ENCODE measurements around the gene RTEL1.
A peak's percentile ranks its signal among the peaks of the same experiment; 100 is the strongest.
"Not testable (repeated sequence)": the region's sequence is repeated elsewhere in the genome, so short reads cannot be mapped to it uniquely, and the experiment has no call there.

Gene RTEL1

DNA sequence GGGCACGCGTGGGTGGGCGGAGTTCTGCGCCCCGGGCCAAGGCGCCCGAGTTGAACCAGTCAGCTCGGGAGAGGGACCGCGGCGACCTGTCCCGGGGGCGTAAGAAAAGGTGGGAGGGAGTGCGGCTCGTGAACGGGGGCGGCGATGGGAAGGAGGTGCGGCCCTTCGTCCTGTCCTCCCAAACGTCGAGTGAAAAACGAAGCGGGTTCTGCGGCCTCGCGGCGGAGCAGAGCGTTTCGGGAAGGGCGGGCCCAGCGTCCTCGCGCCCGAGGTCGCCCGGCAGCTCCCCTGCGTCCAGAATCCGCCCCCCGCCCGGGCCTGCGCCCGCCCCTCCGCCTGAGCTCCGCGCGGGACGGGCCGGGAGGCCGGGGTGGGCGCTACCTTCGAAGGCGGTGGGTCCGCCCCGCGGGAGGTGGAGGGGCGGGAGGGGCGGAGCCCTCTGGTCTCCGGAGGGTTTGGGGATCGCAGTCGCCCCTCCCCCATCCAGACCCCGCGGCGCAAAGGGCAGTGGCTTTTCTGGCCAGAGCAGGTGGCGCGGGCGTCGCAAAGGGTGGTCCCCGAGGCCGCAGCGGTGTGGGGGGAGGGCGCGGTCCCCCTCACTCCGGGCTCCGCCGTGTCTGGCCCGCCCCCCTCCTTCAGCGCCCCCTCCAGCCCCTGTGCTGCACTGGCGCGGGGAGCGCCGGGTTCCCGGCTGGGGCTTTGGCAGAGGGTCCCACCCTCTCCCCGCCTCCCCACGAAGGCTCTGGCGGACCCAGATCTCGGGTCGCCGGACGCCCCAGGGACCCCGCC is 5.7 kb upstream of the RTEL1 start:
- peak; percentile 68 for DNase-seq

DNA sequence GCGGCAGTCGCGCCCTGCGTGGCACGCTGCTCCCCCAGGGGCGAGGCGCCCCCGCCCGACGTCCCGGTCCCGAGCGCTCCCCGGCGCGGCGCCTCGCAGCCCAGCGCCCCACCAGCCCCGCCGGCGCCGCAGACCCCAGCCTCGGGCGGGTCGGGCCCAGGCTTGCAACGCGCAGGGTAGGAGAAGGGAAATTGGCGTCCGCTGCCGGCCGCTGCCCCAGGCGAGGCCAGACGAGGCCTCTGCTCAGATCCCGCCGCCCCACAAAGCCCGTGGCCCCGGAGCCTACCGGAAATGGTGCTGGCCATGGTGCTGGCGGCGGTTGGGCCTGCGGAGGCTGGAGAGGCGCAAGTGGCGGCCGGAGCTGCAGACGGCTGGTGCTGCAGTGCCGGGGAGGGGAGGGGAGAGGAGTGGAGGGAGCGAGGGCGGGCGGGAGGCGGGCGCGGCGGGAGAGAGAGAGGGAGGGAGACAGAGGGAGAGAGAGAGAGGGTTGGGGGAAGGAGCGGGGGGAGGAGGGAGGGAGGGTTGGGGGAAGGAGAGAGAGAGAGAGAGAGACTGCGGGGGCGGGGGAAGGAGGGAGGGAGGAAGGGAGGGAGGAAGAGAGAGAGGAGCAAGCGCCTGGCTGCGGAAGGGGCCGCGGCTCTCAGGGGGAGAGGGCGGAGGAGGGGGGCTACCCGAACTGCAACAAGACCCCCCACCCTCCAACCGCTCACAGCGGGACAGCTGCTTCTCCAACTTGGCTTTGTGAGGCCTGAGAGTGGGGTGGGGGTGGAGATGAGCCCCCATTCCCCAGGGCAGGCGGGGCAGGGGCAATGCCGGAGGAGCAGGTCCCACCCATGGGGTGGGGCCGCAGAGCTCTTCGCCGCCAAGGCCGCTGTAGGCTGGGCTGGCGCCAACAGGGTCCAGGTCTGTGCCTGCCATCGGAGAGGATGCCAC is 4.8 kb upstream of the RTEL1 start, which contains the start of gene STMN3:
Gene STMN3 (minus strand): TSS at position 384 of the 933 bp plus-strand sequence. CDS start 79 bp downstream, at position 305.
- peak; percentile 86 for DNase-seq

- DNase-seq, result no peak
Observed at GRCh38 chr20:63653974-63654668, 4.0 kb upstream of the RTEL1 start.

GRCh38 chr20:63655249-63655648 is 2.9 kb upstream of the RTEL1 start:
- no peak for DNase-seq

GRCh38 chr20:63656451-63656850 is 1.7 kb upstream of the RTEL1 start:
- no peak for DNase-seq

DNA sequence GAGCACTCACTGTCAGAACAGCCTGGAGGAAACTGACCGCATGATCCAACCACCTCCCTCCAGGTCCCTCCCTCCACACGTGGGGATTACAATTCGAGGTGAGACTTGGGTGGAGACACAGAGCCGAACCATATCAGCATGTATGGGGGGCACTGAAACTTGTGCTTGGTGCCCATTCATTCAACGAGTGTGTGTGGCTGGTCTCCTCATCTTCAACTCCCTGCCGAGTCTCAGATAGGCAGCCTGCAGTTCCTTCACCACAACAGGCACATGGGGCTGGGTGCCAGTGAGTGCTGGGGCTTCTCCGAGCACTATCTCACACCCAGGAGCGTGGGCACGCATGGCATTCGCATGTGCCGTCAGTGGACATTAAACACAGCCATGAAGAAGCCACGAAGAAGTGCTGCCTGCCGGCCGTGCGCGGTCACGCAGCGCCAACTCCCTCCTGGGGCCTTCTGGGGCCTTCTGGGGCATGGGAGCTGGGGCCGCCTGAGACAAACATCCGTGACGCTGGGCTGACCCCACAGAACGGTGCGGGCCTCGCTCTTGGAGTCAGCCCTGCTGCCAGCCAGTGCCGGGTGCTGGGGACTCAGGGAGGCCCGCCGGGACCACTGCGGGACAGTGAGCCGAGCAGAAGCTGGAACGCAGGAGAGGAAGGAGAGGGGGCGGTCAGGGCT is 714 bp upstream of the RTEL1 start:
- no peak for DNase-seq

DNA sequence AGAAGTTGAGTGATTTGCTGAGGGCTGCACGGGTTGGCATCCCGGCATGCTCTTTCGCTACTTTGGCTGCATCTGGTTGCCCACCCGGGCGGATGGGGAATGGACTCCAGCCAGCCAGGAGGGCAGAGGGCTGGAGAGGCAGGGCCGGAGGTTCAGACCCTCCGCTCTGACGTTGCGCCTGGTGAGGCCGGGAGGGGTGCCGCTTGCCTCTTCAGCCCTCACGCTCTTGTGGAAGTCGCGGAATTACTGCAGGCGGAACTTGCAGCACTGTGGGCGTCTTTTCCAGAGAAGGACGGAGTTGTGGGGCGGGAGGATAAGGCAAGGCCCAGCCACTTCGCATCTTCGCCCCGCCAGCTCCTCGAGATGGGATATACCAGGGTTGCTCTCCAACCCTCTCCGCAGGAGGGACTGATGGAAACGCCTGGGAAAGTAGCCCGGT is 656 bp downstream of the RTEL1 start:
- DNase-seq, result no peak

- DNase-seq, result no peak
Observed at GRCh38 chr20:63659370-63659769, 1.3 kb downstream of the RTEL1 start.

DNA sequence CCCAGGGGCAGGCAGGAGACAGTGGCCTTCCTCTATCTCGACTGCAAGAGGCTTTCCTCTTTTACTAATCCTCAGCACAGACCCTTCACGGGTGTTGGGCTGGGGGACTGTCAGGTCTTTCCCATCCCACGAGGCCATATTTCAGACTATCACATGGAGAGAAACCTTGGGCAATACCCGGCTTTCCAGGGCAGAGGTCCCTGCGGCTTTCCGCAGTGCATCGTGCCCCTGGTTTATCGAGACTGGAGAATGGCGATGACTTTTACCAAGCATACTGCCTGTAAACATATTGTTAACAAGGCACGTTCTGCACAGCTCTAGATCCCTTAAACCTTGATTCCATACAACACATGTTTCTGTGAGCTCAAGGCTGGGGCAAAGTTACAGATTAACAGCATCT is 2.1 kb downstream of the RTEL1 start:
- not testable (repeated sequence) for DNase-seq

GRCh38 chr20:63660622-63661021 is 2.5 kb downstream of the RTEL1 start:
- DNase-seq, result no peak

GRCh38 chr20:63661108-63661507 is 3.0 kb downstream of the RTEL1 start:
- no peak for DNase-seq

DNA sequence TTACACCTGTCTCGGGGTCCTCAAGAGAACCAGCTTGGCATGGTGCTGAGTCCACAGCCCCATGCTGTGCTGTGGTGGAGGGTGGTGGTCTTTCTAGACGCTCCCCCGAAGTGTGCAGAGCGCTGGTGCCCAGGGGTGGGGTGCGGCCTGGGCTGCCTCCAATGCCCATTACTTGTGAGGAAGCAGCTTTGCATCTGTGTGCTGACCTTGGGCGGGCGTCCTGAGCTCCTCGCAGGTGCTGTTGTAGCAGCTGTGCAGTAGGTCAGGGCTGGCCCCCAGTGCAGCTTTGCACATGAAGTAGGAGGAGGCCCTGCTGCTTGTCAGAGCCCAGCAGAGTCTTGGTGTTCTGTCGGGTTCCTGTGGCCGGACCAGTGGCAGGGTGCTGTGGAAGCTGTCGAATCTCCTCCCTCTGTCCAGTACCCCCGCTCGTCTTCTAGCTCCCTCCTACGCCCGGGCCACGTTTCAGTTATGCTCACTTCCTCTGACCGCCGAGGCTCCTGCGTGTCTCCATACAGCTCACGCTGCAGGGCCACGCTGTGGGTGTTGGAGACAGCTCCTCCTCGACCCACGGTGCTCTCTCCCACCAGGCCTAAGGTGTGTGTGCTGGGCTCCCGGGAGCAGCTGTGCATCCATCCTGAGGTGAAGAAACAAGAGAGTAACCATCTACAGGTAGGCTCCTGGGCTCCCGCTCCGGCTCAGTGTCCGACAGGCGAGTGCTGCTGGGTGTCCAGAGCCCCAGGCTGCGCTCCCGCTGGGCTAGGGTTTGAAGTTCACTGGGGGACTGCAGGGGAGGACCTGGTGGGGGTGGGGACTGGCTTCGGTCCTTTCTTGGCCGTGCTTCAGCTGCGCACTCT is 4.1 kb downstream of the RTEL1 start:
- DNase-seq, result no peak

DNA sequence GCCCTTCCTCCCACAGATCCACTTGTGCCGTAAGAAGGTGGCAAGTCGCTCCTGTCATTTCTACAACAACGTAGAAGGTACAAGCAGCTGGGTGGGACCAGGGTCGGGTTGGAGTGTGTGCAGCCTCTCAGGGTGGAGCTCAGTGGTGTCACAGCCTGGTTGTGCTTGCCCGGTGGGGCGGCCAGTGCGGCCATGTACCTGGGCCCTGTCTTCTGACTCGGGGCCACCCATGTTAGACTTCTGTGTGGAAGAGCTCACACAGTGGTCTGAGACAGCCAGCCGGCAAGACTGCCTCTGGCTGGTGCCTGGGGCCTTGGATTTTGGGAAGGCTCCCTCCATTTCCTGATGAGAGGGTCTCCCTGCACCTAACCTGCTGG is 4.7 kb downstream of the RTEL1 start:
- no peak for DNase-seq

GRCh38 chr20:63663332-63664066 is 5.4 kb downstream of the RTEL1 start:
- DNase-seq, result no peak

DNA sequence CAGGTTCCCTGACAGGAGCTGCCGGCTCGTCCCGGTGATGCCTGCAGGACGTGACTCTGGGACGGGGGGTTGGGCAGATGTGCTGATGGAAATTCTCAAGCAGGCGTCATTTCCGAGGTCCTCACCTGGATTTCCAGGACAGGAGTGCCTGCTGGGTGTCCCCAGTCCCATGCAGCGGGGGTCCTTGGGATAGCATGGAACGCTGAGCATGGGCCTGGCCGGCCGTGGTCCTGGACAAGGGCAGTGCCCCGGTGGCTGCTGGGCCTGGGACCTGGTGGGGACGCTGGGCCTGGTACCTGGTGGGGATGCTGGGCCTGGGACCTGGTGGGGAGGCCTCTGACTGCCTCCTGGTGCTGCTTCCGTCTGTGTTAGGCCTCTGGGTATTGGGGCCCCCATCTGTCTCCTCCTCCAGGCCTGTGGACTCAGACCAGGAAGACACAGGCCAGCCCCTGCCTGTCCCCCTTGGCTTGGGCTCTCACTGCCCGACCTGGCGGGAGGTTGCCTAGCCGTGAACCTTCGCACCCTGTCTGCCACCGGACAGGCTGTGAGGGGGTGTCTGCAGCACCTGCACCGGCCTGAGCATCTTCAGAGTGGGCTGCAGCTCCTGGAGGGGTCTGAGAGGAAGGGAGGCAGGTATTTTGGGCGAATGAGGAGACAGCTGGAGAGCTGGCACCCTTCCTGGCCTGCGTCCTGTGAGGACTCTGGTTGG is 6.2 kb downstream of the RTEL1 start:
- no peak for DNase-seq

- DNase-seq, result no peak
Observed at GRCh38 chr20:63664861-63665594, 6.9 kb downstream of the RTEL1 start.

DNA sequence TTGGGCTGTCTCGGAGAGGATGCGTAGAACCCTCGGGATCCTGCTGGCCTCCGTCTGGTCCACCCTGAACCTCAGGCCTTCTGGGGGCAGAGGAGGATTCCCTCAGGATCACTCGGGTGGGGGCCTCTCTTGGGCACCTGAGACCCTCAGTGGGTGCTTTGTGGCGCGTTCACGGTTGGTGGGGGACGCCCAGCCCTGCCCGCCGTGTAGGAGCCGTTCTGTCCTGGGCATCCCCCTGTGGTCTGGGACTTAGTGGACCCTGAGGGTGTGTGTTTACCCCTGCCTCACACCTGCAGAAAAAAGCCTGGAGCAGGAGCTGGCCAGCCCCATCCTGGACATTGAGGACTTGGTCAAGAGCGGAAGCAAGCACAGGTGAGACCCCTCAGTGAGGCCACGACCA is 7.6 kb downstream of the RTEL1 start:
- no peak for DNase-seq

DNA sequence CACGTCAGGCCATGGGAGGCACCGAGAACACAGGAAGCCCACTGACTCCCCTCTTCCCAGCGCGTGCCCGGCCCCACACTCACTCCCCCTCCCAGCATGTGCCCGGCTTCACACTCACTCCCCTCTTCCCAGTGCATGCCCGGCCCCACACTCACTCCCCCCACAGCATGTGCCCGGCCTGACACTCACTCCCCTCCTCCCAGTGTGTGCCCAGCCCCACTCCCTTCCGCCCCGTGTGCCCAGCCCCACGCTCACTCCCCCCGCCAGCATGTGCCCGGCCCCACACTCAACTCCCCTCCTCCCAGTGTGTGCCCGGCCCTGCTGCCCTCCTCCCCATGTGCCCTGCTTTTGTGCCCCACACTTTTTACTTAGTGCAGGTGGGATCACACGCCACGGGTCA is 9.7 kb downstream of the RTEL1 start:
- DNase-seq, result no peak

- no peak for DNase-seq
Observed at GRCh38 chr20:63668351-63668750, 10.2 kb downstream of the RTEL1 start.

All from CD4-positive, alpha-beta T cell treated with Interleukin-17A for 4 hours (primary cell).